ENCODE data around the gene ADGRV1. TPM values are rescaled to one million over a fixed set of nuclear protein-coding genes. Genes with fewer than 3 reads are reported as not detected.

ADGRV1 gene, protein sequence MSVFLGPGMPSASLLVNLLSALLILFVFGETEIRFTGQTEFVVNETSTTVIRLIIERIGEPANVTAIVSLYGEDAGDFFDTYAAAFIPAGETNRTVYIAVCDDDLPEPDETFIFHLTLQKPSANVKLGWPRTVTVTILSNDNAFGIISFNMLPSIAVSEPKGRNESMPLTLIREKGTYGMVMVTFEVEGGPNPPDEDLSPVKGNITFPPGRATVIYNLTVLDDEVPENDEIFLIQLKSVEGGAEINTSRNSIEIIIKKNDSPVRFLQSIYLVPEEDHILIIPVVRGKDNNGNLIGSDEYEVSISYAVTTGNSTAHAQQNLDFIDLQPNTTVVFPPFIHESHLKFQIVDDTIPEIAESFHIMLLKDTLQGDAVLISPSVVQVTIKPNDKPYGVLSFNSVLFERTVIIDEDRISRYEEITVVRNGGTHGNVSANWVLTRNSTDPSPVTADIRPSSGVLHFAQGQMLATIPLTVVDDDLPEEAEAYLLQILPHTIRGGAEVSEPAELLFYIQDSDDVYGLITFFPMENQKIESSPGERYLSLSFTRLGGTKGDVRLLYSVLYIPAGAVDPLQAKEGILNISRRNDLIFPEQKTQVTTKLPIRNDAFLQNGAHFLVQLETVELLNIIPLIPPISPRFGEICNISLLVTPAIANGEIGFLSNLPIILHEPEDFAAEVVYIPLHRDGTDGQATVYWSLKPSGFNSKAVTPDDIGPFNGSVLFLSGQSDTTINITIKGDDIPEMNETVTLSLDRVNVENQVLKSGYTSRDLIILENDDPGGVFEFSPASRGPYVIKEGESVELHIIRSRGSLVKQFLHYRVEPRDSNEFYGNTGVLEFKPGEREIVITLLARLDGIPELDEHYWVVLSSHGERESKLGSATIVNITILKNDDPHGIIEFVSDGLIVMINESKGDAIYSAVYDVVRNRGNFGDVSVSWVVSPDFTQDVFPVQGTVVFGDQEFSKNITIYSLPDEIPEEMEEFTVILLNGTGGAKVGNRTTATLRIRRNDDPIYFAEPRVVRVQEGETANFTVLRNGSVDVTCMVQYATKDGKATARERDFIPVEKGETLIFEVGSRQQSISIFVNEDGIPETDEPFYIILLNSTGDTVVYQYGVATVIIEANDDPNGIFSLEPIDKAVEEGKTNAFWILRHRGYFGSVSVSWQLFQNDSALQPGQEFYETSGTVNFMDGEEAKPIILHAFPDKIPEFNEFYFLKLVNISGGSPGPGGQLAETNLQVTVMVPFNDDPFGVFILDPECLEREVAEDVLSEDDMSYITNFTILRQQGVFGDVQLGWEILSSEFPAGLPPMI (N-terminal part only)
- total RNA-seq (2014; rRNA removed; shearing (Covaris generic)) = 1.8 TPM in 2 replicates
- 1.5 and 2.7 TPM in 2 replicates for polyA plus RNA-seq (2014; cell fraction: nucleus; rRNA removed)

DNA sequence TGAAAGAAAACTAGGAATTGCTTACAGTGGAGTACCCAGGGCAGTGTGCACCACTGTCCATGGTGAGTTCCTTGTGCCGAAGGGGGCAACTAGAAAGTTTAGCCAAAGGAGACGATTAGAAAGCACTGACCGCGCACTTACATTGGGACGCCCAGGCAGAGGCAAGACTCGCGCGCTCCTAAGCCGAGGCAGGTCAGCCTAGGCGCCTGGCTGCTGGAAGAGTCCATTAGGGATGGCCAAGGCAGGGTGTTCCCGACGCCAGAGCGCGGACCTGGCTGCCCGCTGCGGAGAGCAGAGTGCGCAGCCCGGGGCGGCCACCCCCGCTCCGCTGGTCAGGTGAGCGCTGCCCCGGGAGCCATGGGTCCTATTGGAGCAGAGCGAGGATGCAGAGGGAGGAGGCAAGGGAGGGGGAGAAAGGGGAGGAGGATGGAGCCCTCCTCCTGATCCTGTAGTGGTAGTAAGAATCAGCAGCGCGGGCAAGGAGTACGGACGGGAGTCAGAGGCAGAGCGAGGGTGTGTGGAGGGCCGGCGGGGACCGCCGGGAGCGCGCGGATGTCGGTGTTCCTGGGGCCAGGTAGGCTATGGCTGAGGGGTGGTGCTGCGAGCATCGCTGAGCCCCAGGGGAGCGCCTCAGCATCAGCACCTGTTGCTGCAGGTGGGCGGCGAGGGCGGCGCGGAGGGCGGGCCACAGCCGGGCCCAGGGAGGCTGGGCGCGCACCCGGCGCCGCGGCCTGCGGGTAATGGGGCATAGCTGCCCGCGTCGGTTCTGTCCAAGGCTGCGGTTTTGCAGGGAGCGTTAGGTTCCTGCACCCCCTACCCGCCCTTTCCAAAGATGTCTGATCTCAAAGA is at the start of gene ADGRV1:
ADGRV1 (plus strand) TSS at position 454 of the 849 bp plus-strand sequence; CDS start at position 553, 99 bp downstream.
- peak; percentile 77 for DNase-seq (ENCODE audit: extremely low read depth, low read depth)

DNA sequence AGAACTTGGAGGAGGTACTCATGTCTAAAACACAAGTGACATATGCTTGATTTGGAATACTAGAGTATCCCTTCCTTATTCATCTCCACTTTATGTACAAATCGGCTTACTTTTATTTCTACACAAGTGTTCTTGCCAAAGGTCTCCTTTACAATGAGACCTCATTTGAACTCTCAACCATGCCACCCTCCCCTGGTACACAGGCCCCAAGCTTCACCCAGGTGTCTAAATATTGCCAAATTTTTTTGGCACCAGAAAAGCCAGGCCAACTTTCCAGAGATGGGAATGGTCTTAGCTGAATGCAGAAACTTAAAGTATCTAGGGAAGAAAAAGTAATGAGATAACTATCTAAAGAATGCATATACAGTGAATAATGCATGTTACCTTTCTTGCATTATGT is 48.2 kb upstream of the ADGRV1 start:
- DNase-seq (ENCODE audit: extremely low read depth, low read depth) = no peak

DNA sequence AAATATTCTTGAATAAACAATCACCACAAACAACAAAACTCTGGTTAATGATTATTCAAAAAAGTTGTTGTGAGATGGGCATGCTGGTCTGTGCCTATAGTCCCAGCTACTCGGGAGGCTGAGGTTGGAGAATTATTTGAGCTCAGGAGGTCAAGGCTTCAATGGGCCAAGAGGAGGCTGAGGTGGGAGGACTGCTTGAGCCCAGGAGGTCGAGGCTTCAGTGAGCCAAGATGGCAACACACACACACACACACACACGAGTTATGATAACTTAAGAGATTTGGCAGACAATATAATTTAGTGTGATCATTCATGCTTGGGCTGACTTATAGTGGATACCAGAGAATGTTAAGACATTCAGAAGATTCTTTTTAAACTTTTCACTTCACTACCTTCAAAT is 44.1 kb upstream of the ADGRV1 start:
- no peak for DNase-seq (ENCODE audit: extremely low read depth, low read depth)

DNA sequence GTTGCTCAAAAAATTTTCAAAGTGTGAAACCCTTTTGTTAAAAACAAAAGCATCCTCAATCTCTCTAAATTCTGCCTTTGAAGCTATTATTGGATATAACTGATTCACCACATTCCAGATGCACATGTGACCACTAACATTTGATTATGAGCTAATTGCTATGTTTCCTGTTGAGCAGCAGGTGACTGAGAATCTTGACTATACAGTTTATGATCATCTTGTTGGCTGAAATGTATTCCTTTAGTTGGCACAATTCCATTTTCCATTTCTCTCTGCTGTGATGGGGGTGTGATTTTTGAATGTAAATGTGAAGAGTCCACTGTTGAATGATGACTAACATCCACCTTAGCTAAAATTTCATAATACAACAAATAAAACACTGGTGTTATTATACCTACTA is 39.9 kb upstream of the ADGRV1 start:
- DNase-seq (ENCODE audit: extremely low read depth, low read depth) = peak; percentile 58

DNA sequence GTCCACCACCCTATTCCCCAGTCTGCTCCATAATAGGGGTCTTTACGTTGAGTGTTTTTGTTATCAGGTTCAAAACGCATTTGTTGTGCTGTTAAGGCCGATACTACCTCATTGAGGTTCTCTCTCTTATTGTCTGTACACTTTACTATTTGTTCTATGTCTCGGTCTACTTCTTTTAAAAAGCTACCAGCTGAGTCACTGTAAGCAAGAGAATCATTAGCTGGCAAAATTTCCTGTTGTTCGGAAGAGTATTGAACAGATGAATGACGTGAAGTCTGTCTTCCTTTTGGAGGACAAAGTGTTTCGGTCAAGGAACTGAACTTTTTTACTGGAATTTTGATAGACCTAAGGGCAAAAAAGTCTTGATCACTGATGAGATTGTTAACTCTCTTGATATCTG is 39.5 kb upstream of the ADGRV1 start:
- peak; percentile 17 for DNase-seq (ENCODE audit: extremely low read depth, low read depth)

DNA sequence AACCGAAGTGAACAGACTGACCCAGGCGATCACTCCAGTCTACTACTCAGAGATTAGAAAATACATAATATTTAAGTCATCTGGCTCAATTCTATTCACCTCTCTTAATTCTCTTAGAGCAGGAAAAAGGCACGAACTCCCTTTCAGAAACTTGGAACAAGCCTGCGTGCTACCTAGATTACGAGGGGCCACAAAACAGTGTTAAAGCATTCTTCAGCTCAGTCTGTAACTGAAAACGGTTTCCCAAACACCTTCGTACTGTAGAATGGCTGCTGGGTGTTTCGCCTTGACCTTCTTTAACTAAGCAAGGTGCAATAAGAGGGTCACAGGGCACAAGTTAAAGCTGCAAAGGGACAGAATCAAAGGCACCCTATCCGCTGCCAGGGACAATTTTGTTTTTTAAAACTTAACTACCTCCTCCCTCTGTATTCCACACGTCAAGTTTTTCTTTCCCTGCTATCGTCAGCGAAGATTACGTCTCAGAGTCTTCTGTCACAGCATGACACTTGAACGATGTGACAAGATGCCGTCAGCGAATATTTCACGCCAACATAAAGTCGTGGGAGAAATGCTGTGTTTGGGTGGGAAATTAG is 29.9 kb upstream of the ADGRV1 start:
- no peak for DNase-seq (ENCODE audit: extremely low read depth, low read depth)

DNA sequence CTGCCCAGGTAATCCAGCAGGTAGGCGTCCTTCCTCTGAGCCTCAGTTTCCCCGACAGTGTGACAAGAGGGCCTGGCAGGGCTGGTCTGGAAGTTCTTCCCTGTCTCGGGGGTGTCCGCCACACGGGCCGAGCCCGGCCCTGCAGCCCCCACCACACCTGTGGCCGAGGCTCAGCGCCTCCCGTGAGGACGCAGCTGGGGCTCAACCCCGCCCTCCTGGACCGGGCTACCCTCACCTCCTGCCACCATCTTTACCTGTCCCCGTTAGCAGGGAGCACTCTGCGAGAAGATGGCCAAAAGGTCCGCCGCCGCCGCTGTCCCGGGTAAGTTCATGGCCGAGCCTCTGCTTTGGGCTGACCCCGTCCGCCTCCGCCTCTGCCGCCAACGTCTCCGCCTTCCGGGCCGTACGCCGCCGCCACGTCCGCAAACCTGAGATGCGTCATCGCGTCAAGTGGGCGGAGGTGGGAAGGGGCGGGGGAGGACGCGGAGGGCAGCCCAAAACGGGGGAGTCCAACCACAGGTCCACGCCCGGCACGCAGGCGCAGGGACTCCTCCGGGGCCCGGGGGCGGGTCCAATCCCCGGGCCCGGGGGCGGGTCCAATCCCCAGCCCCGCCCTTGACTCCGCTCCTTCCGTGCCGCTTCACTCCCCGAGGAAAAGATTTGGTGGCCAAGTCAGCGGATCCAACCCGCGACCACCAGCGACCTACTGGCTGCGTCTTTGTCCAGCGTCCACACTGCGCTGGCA is 29.2 kb upstream of the ADGRV1 start, which contains the start of gene LYSMD3:
LYSMD3 (minus strand) TSS at position 391 of the 745 bp plus-strand sequence. CDS start 4,295 bp downstream, outside the sequence.
- DNase-seq (ENCODE audit: extremely low read depth, low read depth) = peak; percentile 98

DNA sequence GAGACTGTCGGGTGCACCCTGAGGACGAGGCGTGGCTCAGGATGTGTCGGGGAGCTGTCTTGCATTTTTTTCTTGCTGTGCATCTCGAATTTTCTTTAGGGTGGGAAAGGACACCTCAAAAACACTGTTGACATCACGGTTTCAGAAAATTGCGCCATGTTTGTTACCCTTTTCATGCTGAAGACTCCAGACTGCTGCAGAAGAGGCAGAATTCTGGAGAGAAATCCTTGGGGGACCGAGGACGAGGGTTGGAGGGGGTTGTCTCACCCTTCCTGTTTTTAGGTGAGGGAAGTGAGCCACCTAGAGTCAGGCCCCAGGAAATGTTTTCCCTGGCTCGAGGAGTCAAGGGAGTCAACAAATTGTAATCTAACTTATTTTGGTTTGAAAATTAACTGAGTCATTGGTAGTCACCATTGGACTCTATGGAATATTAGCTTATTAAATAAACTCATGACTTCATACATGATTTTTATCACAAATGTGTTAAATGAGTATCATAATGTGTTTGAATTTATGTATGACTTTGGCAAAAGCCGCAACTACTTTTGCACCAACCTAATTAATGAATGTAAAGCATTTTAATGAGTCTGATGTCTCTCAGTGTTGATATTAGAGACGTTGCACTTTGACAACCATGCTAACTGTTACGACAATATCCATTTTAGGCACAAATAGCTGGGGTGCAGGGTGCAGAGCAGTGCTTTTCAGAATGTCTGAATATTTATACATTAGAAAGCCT is 28.5 kb upstream of the ADGRV1 start:
- DNase-seq (ENCODE audit: extremely low read depth, low read depth) = peak; percentile 84

DNA sequence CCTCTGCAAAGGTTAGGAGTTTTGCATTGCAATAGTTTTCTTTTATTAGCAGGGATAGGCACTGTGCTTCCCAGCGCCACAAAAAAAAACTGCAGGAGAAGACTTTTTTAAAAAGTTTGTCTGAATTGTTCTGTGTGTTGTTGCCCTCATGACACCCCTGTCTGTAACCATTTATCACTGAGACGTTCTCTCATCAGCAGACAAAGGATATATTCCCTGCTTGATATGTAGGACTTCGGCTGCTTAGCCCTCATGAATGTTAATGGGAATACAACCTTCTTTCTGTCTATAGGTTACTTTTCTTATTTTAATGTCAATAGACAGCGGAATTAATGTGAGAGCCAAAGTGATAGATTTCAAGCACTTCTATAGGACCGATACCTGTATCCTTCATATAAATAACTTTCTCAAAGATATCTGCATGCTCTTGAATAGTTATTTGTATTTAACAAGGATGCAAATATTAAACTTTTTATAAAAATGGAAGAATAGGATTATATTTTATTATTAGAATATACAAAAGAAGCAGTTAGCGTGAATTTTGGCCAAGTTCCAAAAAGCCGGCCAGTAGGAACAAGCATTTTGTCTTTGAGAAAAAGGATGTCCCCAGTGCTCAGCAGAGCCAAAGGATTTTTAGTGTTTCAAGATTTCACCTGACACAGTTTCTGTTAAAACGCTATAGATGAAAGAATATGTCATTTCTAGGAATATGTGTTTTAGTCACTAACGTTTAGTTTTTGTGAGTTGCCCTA is 27.7 kb upstream of the ADGRV1 start:
- DNase-seq (ENCODE audit: extremely low read depth, low read depth) = no peak

DNA sequence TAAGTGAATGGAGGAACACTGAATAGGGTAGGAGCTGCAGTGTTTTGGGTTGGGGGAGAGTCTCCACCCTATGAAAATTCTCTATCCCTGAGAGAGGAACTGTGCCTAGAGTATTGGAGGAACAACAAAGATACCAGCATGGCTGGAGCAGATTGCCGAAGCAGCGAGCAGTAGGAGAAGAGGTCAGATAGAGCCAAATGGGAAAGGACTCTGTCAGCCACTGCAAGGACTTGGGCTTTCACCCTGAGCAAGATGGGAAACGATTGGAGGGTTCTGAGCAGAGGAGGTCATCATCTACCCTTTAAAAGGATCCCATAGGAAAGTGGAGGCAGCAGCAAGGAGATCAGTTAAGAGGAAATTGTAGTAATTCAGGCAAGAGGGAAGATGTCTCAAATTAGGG is 24.8 kb upstream of the ADGRV1 start:
- no peak for DNase-seq (ENCODE audit: extremely low read depth, low read depth)

DNA sequence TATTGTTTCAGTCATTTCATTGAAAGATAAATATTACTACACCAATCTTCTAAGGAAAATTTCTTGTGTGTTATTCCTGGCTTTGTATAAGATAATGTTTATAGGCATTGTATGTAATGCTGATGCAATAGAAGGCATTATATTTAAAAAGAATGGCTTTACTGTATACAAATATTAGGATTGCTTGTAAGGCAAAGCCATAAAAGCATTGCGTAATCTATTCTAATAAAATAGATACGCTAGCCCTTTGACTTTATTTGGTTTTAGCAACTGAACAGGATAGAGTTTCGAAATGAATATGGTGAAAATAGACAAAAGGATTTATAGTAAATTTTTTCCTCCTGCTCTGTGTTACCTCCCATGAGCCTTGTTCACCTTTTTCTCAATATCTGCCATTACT is 23.7 kb upstream of the ADGRV1 start:
- DNase-seq (ENCODE audit: extremely low read depth, low read depth) = no peak

DNA sequence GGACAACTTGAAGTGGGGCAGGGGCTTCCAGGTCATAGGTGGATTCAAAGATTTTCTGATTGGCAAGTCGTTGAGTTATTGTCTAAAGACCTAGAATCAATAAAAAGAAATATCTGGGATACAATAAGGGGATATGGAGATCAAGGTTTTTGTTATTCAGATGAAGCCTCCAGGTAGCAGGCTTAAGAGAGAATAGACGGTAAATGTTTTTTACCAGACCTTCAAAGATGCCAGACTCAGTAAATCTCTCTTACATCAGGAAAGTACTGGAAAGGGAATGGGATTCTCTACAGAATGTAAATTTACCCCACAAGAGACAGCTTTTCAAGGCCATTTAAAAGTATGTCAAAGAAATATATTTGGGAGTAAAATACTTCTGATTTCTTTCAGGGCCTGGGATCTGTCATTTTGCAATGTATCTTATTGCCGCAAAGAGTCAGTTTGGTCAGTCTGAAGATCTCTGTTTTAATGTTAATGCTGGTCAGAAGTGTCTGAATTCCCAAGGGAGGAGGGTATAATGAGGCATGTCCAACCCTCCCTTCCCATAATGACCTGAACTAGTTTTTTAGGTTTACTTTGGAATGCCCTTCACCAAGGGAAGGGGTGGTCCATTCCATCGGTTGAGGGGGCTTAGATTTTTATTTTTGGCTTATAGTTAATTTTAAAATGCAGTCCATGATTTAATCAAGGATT is 15.6 kb upstream of the ADGRV1 start:
- DNase-seq (ENCODE audit: extremely low read depth, low read depth) = no peak

DNA sequence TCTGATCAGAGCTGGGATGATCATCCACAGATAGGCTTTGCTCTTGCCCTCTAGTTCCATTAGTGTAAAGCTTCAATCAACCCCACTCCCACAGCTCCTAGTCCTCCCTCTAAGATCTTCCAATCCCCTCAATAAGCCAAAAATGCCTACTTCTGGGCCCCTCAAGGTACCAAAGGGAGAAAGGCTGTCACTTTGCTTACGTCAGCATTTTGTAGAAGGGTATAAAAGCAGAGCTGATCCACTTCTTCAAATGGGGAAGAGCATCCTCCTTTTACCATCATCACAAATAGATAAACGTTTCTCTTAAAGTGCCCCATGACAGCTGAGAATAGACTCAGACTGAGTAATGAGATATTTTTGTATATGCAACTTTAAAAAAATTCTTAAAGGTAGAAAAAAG is 13.1 kb upstream of the ADGRV1 start:
- no peak for DNase-seq (ENCODE audit: extremely low read depth, low read depth)

DNA sequence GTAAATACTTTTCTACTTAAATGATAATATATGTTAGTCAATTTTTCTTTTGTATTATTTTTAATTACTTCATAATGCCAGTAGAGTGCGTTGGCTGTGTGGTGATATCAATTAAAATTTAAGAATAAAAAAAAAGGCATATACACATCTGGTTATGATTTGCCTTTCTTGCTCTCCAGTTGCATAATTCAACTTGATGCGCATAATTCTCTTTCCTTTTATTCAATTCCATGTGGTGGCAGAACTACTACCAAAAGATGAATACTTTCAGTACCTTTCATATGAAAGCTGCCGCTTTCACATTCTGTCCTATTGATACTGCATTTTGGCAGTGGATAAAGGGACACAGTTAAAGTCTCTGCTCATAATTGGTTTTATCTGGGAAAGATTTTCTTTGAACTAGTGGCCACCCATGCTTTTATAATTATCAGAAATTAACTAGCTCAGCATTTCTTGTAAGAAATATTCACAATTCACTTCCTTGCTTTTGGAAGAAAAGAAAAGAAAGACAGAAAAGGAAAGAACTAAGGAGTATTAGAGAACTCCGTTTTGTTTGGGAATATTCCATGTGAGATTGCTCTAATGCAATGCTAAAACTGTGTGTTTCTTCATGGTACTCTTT is 12.3 kb upstream of the ADGRV1 start:
- no peak for DNase-seq (ENCODE audit: extremely low read depth, low read depth)

DNA sequence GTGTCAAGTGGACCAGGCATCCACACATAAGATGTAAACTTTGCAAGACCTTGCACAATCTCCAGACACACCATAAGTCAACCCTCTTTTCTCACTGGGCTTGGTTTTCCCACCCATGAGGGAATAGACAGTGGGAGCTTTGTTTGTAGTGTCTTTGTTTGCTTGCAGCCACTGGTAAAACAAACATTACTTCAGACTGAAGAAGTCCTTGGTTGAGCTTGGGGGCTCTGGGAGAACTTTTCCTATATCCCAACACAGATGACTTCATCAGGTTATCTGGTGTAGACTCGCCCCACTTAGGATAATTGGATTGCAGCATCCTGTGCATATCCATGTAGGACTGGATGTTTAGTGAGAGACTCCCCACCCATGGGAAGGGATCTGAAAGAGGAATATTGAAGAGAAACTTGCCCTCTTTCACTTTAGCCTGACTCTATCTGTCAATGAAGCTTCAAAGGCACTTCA is 11.5 kb upstream of the ADGRV1 start:
- DNase-seq (ENCODE audit: extremely low read depth, low read depth) = peak; percentile 74

DNA sequence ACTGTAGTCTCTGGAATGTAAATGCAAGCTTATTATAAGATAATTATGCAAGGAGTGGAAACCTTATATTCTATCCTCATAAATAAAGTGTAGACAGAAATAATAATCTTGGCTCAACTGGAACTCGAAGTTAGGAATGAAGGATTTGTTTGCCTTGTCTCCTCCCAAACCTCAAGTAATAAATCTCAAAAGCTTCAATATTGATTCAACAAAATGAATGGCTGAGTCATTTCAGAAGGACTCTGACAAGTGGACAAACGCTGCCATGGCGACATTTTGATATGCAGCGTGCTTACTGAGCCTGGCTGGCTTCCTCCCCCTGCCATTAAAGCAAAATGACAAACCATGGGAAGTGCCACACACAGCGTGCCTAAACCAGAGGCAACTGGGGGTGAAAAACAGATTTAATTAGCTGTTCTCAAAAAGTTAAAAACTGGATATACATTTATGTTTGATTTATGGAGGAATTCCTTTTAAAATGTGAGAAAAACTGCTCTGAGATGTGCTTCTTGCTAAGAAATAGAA is 10.5 kb upstream of the ADGRV1 start:
- peak; percentile 59 for DNase-seq (ENCODE audit: extremely low read depth, low read depth)
